CD4-positive, alpha-beta T cell treated with Interleukin-1 beta for 1 hour (primary cell): ENCODE measurements around the gene FAM174A.
"Not testable (repeated sequence)": the region's sequence is repeated elsewhere in the genome, so short reads cannot be mapped to it uniquely, and the experiment has no call there.

Experiments used
- DNase-seq, 2 donors: peaks; one replicate each; pipeline ENCODE4 v3.0.0-alpha.2; 2020 to 2022

Gene FAM174A

DNA sequence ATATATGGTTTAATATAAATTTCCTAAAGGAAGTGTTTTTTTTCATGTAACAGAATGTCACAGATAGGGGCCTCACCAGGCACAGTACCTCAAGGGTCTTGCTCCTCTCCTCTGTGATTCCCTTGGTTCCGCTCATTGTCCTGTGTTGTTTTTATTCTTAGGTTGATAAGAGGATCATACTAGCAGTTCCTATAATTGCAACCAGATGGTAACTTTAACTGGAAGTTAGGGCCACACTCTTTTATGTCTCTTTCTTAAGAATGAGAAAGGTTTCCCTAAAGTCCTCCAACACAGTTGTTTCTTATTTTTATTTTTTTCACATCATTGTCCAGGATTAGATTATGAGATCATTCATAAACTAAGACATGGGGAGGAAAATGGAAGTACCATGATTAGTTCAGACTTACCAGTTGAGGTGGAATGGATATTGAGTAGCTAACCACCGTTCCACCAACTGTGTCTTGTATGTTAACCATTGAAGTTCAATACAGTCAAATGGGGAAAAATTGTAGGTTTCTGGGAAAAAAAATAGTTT is 41.1 kb downstream of the FAM174A start:
- DNase-seq: no peak

DNA sequence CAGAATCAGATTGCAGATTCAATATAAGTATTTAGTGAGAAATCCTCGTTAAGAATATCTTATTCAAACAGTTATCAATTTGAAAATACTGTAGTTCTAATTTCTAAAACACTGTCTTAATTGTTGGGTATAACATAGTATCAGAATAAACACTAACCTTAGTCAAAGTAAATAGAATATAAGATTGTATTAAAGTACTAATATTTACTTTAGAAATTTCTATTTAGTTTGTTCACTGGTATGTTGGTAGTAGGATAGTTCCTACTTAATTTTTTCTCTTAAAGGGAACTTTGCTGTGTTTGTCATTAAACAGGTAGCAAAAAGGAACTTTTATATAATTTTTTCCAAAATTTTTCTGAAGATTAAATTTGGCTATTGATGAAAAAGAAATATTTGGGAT is 42.3 kb downstream of the FAM174A start:
- no peak for DNase-seq

DNA sequence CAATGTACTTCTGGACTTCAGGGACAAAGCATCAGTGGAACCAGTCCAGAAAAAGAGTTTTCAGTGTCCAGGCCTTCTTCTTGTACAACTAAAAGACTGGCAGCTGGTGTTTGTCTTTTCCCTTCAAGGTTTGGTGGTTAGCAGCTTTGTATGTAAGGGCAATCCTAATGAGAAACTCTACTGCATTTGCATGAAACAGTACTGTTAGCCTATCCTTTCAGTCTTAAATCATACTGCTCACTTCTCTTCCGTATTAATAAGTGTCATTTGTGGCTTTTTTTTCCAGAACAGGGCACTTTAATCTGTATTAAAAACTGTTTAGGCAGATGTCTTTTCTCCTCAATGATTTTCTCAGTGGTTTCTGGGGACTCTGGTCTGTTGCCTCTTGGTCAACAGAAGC is 48.9 kb downstream of the FAM174A start:
- no peak for DNase-seq

DNA sequence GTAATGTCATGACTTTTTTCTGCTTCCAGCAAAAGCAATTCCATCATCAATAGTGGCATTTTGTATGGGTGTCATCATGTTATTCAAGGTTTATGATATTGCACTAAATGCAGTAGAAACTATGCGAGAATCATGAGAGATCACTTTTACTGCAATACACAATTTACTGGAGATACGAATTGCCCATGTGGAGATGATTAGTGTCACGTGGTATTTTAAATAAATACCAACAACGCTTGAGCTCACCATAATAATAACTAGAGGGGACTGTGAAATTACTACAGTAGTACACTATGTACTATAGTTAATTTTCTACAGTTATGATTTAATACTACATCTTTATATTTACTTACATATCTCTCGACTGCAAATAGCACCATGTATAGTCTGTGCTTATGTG is 49.7 kb downstream of the FAM174A start:
- DNase-seq: no peak

DNA sequence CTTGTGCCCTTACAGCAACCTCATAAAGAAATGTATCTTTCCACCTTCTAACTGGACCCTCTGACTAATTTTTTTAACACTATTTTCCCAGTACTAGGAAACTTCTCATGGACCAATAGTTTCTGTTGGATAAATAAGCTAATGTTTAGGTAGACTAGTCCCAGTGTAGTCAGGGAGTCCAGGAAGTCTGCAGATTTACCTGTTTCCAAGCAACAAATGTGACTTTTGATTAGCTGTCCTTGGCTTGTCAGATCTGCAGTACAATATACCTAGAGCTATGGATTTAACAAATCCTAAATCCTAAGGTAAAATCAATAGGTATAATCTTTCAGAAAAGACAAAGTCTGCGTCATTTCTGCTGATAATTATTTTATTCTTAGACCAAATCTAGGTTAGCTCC is 55.7 kb downstream of the FAM174A start:
- DNase-seq: no peak

DNA sequence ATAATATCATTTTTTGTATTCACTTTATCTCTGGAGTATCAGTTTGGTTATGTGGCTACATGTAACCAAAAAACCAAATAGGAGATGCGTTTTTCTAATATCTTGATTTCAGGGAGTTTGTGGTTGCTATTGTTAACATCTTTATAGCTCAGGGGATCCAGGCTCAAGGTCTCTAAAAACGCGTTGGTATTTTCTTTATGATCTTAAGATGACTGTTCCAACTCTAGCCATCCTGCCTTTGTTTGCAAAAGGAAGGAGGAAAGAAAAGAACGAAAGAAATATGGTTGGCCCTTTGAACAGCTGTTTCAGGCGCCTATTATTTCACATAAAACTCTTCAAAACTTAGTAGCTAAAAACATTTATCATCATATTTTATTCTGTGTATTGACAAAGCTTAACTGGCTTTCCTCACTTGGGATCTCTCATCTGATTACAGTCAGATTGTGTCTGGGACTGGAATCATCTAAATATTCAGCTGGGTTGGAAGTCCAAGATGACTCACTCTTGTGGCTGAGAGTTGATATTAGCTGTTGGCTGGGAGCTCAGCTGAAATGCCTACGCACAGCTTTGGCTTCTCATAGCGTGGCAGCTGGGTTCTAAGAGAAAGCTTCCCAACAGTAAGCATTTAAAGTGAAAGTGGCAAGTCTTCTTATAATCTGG is 60.1 kb downstream of the FAM174A start:
- no peak for DNase-seq

DNA sequence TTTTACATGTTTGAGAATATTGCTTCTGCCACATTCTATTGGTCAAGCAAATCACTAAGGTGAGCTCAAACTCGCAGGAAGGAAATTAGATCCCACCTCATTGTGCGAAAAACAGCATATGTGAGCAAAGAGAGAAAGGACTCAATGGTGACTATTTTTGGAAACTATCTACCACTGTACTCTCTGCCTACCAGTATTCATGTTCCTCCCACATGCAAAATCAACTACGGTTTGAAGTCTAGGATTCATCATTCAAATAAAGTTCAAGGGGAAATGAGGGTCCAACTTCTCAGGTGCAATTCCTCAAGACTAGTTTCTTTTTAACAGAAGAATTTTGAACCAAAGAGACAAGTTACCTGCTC is 60.6 kb downstream of the FAM174A start:
- no peak for DNase-seq

DNA sequence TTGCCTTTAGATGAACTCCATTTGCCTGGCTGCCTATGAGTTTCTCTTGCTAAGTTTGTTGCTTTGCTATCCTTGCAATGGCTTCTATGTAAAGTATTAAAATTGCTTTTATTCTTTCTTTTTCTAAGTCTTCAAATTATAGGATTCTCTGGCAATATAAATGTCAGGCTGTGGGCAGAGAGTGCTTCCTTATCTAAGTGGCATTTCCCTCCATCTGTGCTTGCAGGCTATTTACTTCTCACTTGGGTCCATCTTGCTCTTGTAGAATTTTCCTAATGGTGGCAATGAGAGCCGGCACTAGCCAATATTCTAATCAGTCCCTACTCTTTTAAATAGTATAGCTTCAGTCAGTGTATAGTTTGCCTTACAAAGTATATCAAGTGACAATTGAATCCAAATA is 63.3 kb downstream of the FAM174A start:
- DNase-seq: no peak

DNA sequence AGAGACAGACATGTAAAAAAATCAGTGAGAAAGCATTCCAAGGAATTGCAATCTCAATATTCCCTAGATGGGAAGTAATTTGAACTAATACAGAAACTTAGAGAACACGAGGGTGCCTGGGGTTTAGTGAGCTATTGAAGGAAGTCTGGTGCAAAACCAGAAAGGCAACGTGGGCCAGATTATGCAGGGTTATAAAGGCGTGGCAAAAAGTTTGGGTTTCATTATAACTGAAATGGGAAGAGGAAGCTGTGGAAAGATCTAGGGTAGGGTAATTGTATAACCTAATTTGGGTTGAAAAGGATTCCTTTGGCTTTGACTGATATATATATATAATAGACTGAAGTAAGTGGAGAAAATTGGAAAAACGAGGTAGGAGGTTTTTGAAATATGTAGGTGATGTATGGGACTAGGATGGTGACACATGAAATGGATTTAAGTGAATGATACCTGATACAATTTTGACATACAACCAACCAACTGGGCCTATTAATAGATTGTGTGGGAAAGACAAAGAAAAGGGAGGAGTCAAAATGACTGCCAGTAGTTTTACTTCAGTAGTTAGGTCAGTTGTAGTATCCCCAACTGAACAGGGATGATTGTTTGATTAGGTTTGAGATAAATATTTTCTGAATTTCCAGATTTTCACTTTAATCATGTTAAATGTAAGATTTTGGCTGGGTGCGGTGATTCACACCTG is 65.3 kb downstream of the FAM174A start:
- DNase-seq: no peak

DNA sequence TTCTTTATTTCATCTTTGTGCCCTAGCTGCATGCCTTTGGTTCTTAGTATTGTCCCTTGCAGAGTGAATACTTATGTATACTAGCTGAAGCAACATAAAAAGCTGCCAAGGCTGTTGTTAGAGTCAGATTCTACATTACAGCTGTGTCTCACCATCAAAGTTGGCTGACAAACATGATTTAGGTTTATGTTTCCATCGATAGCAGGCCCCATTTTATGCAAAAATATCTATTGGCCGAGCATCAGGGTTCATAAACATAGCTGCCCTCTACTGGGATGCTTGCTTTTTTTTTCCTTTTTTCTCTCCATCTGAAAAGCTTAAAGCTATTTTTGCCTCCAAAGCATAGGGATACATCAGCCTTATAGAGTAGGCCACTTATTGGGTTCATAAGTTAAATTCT is 68.0 kb downstream of the FAM174A start:
- no peak for DNase-seq

DNA sequence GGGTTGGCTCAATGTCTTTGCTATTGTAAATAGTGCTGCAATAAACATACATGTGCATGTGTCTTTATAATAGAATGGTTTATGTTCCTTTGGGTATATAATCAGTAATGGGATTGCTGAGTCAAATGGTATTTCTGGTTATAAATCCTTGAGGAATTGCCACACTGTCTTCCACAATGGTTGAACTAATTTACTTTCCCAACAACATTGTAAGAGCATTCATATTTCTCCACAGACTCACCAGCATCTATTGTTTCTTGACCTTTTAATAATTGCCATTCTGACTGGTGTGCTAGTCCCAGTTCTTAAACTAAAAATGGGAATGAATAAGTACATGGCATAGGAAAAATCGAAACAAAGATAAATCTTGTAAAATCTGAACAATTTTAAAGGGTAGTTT is 68.8 kb downstream of the FAM174A start:
- DNase-seq: not testable (repeated sequence)

DNA sequence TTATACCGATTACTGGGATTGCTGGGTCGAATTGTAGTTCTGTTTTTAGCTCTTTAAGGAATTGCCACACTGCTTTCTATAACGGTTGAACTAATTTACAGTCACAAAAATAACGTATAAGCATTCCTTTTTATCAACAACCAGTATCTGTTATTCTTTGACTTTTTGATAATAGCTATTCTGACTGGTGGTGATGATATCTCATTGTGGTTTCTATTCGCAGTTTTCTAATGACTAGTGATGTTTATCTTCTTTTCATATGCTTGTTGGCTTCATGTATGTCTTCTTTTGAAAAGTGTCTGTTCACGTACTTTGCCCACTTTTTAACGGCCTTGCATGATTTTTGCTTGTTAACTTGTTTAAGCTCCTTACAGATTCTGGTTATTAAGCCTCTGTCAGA is 74.4 kb downstream of the FAM174A start:
- DNase-seq: no peak

DNA sequence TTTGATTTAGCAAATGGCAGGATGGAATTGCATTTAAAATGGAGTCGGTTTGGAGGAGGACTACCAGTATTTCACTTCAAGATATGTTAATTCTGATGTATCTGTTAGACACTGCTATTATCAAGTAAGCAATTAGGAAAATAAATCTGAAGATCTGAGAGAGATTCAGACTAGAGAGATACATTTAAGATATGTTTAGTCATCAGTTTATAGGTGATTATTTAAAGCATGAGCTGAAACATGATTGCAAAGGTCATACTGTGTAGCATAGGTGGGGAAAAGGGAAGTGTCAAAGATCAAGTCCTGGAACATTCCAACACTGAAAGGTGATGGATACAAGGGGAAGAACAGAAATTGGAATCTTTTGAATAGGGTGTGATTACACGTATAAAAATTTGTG is 79.1 kb downstream of the FAM174A start:
- no peak for DNase-seq

DNA sequence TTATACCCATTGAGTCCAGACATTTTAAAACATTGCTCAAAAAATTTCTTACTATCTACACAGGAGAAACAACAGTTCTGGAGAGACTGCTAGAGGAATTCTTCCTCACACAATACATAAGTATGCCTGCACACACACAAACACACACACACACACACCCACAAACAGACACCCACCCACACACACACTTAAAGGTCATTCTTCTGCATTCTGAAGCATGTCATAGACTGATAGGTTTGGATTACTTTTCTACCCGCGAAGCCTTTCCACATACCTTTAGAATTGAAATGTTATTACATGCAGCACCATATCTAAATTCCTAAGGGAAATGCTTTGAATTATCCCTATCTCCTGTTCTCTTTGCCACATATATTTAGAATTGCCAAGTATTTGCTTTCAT is 80.2 kb downstream of the FAM174A start:
- DNase-seq: no peak

DNA sequence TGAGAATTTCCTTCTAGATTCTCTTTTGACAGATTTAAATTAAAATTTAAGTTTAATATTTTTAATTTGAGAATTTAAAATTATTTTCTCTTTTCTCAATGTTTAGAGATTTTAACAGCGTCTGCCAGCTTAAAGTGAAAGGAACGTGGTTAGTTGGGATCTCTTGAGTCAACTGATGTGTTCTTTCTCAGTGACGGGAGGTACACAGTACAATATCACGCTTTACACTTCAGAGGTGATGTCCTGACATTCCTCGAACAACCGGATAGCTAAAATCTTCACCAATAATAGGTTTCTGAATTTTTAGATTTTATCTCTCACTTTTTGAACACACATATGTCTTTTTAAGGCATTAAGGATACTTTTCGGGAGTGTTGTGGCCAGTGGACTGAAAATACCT is 81.1 kb downstream of the FAM174A start:
- DNase-seq: no peak

DNA sequence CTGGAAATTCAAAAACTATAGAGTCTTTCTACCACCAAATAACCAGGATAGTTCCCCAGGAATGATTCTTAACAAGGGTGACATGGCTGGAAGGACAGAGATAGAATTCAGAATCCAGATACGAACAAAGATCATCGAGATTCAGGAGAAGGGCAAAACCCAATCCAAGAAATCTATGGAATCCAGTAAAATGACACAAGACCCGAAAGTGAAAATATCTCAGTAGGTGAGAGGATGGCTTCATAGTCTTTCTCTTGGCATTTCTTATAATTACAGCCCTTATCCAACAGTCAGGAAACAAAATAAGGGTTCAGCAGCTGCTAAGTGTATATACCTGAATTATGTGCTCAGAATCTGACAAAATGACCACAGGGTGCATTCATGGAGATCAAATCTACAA is 81.8 kb downstream of the FAM174A start:
- DNase-seq: no peak

DNA sequence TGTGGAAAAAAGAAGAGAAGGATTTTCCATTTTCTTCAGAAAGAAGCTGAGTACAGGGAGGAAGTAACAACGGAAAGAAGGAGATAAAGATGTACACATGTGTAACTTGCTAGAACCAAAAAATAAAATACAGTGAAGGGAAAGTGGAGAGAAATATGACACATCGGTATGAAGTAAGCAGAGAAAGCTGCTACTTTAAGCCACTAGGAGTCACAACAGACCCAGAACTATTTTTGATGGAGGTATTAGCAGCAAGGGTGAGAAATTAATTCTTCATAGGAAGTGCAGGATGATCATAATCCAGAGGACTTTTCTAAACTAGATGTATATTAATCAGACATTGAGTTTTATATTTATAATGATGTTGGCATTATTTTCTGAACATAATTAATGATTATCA is 88.5 kb downstream of the FAM174A start:
- DNase-seq: peak in 1 of 2 donors; percentile 49

DNA sequence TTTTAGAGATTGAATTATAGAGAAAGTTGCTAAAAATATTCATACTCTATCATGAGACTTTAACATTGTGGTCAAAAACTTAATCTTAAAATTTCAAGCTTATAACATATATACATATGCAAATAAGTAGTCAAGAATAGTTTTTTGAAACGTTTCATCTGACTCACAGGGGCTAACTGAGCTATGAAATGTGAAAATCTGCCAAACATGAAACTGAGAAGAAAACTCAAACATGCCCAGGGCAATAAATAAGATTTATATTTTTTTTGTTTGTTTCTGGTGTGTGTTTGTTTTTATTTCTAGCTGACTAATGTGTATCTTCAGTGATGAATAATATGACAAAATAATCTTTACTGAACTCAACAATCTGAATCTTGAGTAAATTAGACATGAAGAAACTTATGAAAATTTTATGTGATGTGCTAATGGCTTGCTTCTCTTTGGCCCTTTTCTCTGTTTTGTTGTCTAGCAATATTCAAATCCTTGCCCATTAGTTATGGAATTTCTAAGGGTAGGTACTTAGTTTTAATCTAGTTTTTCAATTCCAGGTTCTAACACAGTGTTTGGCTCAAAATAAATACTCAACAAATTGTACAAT is 99.9 kb downstream of the FAM174A start:
- DNase-seq: no peak
